RWPE2 (cell line): Measurements from ENCODE around the gene ERBB4.

Experiments
- ATAC-seq: fragments of 200-7000 bp; cut with Tn5 transposase; 3 replicates; pipeline ENCODE4 v1.9.1; 2021; ENCODE audit warnings: low read depth
- DNase-seq: peaks from one replicate; pipeline ENCODE4 v3.0.0-alpha.2; 2020; ENCODE audit warnings: low spot score
- H3K27ac ChIP-seq: fragments of 450-650 bp; 2 replicates; pipeline ENCODE4 v1.5.1; 2017; ENCODE audit warnings: mild to moderate bottlenecking; ENCODE audit not compliant: poor library complexity, severe bottlenecking
- H3K27me3 ChIP-seq: fragments of 250-450 bp; sonication (Bioruptor Pico); 2 replicates; pipeline ENCODE4 v1.5.1; 2021; ENCODE audit warnings: mild to moderate bottlenecking, moderate library complexity; ENCODE audit not compliant: insufficient read depth, poor library complexity, severe bottlenecking
- H3K36me3 ChIP-seq: fragments of 250-450 bp; sonication (Bioruptor Pico); 2 replicates; pipeline ENCODE4 v1.5.1; 2020; ENCODE audit warnings: low read depth, mild to moderate bottlenecking, moderate library complexity
- H3K4me1 ChIP-seq: fragments of 250-450 bp; sonication (Bioruptor Pico); 2 replicates; pipeline ENCODE4 v1.5.1; 2021; ENCODE audit warnings: mild to moderate bottlenecking, moderate library complexity; ENCODE audit not compliant: insufficient read depth, poor library complexity, severe bottlenecking
- H3K4me3 ChIP-seq: fragments of 250-450 bp; sonication (Bioruptor Pico); 2 replicates; pipeline ENCODE4 v1.5.1; 2021; ENCODE audit warnings: mild to moderate bottlenecking, moderate library complexity; ENCODE audit not compliant: severe bottlenecking
- H3K9me3 ChIP-seq: fragments of 250-450 bp; sonication (Bioruptor Pico); 2 replicates; pipeline ENCODE4 v1.5.1; 2021; ENCODE audit warnings: mild to moderate bottlenecking, moderate library complexity; ENCODE audit not compliant: severe bottlenecking
- CTCF ChIP-seq: fragments of 450-650 bp; IDR thresholded peaks from one replicate; pipeline ENCODE4 v1.5.1; 2017; ENCODE audit warnings: mild to moderate bottlenecking, moderate library complexity; ENCODE audit not compliant: poor library complexity, severe bottlenecking

ERBB4 gene

GRCh38 chr2:212288308-212288707 lies 250.3 kb downstream of the ERBB4 start:
- Histone ChIP-seq H3K27me3 (no peaks in the 10 kb centered on the region), H3K36me3 (no peaks in the 10 kb centered on the region), H3K4me1 (no peaks in the 10 kb centered on the region), H3K4me3 (no peak overlapping the region), H3K9me3 (no peaks in the 10 kb centered on the region), H3K27ac (no peak overlapping the region)
- DNase-seq: no peak
- ATAC-seq: peak; percentile 27; the same call in 1 of the 3 replicates
- TF ChIP-seq CTCF: no peak

GRCh38 chr2:212284166-212284565 lies 254.4 kb downstream of the ERBB4 start:
- no peak overlapping the region for H3K27ac ChIP-seq
- TF ChIP-seq CTCF: no peak
- DNase-seq (no peak), ATAC-seq (no peak)
- H3K4me3 ChIP-seq: no peak overlapping the region
- no peaks in the 10 kb centered on the region for H3K27me3 ChIP-seq
- no peaks in the 10 kb centered on the region for H3K36me3 ChIP-seq
- no peaks in the 10 kb centered on the region for H3K4me1 ChIP-seq
- H3K9me3 ChIP-seq: no peaks in the 10 kb centered on the region

- H3K4me1 ChIP-seq: no peaks in the 10 kb centered on the region
- H3K4me3 ChIP-seq: no peak overlapping the region
- H3K9me3 ChIP-seq: no peaks in the 10 kb centered on the region
- no peak overlapping the region for H3K27ac ChIP-seq
- H3K36me3 ChIP-seq: no peaks in the 10 kb centered on the region
- ATAC-seq: no peak
- TF ChIP-seq CTCF: no peak
- no peak for DNase-seq
- H3K27me3 ChIP-seq: no peaks in the 10 kb centered on the region
Measured at GRCh38 chr2:212282671-212283261, 255.8 kb downstream of the ERBB4 start.

GRCh38 chr2:212276813-212277212 lies 261.8 kb downstream of the ERBB4 start:
- TF ChIP-seq CTCF: no peak
- no peaks in the 10 kb centered on the region for H3K4me1 ChIP-seq
- no peak for ATAC-seq
- no peak overlapping the region for H3K4me3 ChIP-seq
- no peaks in the 10 kb centered on the region for H3K36me3 ChIP-seq
- no peak for DNase-seq
- H3K9me3 ChIP-seq: no peaks in the 10 kb centered on the region
- no peak overlapping the region for H3K27ac ChIP-seq
- no peaks in the 10 kb centered on the region for H3K27me3 ChIP-seq

- DNase-seq (no peak), ATAC-seq (no peak)
- Histone ChIP-seq H3K27me3 (no peaks in the 10 kb centered on the region), H3K4me1 (no peaks in the 10 kb centered on the region), H3K4me3 (no peak overlapping the region), H3K36me3 (no peaks in the 10 kb centered on the region), H3K27ac (no peak overlapping the region), H3K9me3 (no peaks in the 10 kb centered on the region)
- TF ChIP-seq CTCF: no peak
Measured at GRCh38 chr2:212274215-212274614, 264.4 kb downstream of the ERBB4 start.
